GM18861 (cell line): Measurements from ENCODE around the gene PSMB7.

Source experiments
- ATAC-seq: cut with Tn5 transposase; IDR thresholded peaks from one replicate; pipeline ENCODE4 v1.9.1; 2021; ENCODE audit not compliant: unreplicated experiment

Gene PSMB7

DNA sequence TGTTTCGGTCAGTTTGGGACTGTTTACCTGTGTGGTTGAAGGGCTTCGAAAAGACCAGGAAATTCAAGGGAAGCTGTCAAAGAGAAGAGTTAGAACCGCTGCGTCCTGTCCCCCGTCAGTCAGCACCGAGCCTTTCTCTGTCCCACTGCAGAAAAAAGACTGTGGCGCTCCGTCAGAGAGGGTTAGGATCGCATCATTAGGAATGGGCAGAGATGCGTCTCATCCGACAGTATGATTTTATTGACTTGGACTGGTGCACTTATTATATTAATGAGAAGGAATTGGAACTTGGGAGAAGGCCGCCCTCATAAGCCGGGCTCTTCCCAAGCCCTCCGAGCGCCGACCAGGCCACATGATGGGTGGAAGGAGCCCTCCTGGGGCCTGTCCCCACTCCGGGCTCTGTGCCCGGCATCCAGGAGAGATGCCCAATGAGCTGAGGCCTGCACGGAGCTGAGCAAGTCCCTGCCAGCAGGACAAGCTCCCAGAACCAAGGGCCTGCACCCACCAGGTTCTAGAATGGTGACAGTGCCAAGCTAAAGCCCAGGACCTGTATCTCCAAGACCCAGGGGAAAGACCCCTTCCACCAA lies 85.9 kb downstream of the PSMB7 start:
- no peak for ATAC-seq

DNA sequence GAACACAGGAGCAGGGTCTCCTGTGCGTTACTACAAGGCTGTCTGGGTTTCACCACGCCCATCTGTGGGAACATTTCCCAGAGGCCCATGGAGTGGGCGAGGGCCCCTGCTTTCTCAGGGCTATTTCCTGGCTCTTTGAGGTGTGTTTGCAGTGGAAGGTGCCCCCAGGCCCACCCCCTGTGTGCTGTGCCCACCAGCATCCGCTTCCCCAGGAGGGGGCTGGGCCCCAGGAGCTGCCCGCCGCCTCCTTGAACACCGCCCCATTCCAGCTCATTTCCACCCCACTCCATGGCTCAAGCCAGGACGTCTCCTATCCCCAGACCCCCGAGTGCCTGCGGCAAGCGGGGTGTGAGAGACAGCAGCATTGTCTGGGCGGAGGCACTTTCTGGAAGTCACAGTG lies 87.0 kb downstream of the PSMB7 start:
- ATAC-seq, result no peak

DNA sequence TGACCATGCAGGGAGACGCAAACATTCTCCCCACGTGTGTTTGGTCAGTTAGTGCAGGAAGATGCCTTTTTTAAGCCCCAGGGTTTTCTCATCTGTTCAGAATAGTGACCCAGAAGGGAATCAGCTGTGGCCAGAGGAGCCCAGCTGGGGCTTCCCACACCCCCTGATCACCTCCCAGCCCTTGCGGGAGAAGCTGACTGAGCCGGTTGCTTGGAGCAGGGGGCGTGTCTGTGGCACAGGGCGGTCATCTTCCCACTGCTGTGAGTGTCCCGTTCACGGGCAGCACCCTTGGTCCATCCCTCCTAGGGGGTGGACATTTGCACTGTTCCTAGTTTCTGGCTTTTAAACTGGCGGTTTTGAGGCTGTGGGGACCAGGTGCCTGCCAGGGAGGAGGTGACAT lies 87.8 kb downstream of the PSMB7 start:
- ATAC-seq, result no peak

DNA sequence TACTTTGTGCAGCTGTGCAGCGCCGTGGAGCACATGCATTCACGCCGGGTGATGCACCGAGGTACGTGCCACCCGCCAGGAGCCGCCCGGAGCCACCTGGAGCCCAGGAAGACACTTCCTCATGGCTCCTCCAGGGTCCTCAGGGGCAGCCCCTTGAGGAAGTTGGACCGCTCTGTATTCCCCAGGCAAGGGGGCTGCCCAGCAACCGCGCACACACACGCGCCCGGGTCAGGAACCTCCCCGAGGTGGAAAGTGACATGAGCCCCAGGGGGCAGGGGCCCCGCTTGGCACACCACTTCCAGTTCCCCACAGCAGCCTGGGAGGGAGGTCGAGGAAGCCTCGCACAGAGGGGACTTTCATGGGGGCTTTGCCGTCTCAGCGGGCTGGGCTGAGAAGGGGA lies 88.9 kb downstream of the PSMB7 start:
- no peak for ATAC-seq

DNA sequence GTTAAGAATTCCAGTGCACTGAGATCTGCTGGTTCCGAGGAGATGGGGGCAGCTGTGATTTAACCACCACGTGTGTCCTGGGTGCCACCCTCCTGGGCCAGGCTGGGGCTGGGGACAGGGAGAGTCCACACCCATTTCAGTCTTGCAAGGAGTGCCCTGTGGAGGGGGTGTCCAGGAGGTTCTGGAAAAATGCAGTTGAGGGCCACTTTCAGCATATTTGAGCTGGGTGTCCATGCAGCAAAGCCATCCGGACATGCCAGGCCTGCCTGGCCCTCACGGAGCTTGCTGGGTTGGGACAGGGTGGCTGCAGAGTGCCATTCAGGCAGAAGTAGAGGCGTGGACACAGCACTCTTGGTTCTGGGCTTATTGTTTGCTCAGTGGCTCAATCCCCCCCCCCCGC lies 89.4 kb downstream of the PSMB7 start:
- ATAC-seq, result no peak

DNA sequence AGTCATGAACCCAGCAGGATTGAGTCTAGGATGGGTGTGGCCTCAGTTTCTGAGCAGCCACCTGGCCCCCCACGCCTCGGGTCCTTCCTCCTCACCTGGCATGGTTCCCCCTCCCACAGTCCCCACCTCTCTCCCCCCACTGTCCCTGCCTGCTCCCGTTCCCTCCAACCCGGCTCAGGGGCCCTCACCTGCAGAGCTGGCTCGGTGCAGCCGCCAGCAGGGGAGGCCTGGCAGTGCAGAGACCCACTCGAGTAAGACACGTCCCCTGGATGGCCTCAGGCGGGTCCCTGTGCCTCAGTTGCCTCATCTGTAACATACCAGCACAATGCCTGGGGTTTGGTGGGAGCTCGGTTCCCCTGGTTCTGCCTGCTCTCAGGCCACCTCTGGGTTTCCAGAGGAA lies 91.3 kb downstream of the PSMB7 start:
- no peak for ATAC-seq

DNA sequence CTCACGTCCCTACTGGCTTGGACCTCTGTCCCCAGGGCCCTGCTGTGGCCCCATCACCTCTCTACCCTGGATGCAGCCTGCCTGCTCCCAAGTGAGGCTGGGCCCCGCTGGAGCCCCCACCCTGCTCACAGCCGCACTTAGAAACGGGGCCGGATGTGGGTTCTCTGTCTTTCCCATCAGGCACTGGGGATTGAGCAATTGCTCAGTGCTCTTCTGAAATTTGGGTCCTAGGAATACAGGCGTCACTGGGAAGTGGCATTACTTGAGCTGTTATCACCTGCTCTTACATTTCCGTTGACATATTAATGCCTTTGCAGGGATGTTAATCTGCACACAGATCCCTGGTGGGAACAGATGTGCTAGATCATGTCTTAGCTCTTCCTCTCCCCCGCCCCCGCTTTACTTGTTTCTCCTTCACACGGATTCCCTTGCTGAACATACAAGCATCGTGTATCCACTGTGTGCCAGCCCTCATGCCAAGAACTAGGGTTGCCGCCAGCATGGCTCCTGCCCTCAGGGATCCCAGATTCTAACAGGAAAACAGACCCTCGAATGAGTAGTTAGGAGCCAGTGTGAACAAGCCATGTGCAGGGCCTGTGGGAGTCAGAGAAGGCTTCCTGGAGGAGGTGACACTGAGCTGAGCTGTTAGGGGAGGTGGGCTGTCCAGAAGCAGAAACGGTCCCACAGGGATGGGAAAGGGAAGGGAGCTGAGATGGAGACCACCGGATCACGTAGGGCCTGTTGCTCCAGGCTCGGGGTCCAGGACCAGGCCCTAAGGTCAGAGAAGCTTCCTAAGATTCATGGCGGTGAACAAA lies 92.4 kb downstream of the PSMB7 start:
- ATAC-seq, result no peak

DNA sequence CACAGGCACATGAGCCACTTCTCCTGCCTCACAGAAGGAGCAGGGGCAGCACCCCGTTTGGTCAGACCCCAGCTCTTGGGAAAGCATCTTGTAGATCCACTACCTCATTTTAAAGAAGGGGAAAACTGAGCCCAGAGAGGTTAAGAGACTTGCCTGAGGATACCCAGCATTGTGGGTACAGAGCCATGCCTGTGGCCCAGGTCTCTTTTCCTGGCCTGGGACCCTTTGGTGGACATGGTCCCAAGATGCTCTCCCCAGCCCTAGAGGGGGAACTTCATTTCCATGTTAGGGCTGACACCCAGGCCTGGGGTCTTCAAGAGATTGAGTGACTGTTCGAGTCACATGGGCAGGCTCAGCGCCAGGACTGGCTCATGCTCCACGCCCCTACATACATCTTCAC lies 93.3 kb downstream of the PSMB7 start:
- ATAC-seq, result no peak

DNA sequence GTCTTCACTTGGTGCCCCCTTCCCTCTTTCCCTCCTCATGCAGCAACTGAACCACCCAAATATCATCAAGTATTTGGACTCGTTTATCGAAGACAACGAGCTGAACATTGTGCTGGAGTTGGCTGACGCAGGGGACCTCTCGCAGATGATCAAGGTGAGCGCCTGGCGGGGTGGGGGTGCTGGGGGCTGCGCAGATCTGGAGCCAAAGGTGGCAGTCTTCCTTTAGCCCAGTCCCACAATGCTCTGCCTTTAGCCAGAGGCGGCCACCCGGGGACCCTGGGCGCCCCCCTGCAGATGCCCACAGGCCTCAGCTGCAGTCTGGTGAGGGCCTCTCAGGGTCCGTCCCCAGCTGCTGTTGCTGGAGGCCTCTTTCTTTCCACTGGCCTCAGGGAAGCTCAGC lies 93.8 kb downstream of the PSMB7 start:
- ATAC-seq, result no peak

DNA sequence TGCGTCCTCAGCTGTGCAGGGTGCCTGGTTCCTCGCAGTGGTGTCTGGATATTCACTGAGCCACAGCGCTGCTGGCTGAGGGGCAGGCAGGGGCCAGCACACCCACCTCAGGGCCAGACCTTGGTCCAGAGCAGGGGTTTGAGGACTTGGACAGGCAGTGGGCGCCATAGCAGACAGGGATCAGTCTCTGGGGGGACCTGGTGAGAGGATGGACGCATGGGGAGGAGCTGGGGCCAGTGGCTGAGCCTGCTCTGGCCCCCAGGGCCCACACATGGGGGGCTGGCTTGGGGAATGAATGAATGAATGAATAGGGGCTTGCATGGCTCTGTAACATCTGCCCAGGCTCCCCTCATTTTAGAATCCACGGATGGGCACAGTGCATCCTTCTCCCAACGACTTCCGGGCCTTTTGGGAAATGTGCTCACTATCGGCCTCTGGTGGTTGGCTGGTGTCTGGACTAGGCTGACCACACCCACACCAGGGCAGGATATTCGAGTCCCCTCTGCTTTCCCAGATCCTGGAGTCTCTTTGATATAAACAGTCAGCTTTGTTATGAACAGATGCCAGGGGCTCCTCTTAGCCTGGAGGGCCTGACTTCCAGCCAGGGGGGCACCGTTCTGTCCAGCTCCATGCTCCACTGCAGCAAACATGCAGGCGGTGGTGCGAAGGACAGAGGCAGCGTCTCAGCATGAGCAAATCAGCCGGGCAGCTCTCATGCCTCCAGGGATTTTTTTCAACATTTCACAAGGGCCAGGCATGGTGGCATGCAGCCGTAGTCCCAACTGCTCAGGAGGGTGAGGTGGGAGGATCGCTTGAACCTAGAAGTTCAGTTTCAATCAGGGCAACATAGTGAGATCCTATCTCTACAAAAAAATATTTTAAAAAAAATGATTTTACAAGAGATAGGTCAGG lies 94.9 kb downstream of the PSMB7 start:
- no peak for ATAC-seq

DNA sequence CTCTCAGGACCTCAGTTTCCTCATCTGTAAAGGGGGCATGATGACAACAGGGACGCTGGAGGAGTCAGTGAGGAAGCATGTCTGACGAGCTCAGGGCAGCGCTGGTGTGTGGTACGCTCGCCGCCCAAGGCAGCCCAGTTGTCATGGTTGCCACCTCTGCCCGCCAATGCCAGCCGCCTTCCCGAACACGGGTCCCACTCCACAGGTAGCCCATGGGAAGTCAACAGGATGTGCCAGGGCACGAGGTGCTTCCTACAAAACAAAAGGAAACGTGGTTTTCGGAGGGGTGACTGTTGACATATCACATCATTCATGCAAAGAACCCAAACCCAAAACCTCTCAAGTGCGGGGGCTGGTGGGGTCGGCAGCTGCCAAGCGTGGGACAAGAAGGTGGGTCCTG lies 99.4 kb downstream of the PSMB7 start:
- ATAC-seq, result no peak

DNA sequence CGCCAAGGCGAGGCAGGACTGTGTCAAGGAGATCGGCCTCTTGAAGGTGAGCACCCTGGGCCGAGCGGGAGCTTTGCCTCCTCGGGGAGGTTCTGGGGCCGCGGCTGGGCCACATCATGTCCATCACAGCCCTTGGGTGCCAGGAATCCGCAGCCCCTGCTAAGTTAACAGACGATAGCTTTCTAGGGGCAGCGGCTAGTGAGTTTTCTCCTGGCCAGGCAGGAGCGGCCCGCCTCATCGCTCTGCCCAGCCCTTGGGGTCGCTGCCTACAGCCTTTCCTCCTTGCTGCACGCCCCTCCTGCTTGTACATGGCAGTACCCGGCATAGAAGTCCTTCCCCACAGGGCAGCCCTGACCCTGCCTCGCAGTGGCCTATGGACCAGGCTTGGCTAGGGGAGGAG lies 101.3 kb downstream of the PSMB7 start:
- no peak for ATAC-seq

DNA sequence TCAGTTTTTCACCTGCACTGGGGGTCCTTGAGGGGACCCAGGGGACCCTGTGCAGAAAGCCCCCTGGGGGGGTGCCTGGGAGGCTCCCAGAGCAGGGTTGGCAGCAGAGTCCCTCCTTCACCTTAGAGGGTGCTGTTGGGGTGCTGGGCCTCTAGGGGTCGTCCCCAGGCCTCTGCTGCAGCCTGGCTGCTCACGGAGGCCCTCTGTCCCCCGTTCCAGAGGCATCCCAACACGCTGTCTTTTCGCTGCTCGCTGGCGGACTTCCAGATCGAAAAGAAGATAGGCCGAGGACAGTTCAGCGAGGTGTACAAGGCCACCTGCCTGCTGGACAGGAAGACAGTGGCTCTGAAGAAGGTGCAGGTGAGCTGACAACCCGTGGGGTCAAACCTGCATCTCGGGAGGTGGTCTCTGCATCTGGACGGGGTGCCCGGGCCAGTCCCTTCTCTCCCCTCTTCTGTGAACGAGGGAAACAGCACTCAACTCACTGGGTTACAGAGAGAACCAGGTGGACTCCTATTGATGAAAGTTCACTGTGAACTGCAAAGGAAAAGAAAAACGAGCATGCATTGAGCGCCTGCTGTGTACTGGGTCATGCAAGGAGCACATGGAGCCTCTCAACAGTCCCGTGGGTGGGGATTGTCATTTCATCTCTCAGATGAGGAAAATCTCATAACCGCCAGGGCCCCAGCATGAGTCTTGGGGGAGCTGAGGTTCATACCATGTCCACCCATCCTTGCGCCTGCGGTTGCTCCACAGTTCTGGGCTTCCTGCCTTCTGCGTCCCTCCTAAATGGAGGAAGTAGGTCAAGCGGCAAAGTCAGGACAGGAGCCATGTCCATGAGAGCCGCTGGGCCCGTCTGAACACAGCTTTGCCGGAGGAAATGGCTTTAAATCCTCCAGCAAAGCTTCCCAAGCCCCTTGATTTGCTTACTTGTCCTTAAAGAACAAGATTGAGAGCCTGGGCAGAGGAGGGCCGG lies 102.7 kb downstream of the PSMB7 start:
- no peak for ATAC-seq

DNA sequence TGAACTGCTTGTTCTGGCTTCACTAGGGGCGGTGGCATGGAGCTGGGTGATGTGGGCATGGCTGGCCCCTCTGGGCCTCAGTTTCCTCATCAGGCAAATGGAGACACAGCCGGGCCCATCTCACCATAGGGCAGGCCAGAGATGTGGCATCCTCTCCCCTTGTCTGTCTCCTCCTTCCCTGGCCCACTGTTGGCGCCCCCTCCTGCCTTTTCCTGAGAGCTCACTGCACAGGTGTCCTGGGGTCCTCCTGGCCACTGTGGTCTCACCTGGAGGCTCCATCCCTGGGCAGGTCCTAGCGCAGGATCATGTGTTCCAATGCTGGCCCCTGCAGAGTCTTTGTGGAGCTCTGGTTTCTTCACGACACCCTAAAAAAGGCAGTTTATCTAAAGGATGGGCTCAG lies 104.0 kb downstream of the PSMB7 start:
- no peak for ATAC-seq

DNA sequence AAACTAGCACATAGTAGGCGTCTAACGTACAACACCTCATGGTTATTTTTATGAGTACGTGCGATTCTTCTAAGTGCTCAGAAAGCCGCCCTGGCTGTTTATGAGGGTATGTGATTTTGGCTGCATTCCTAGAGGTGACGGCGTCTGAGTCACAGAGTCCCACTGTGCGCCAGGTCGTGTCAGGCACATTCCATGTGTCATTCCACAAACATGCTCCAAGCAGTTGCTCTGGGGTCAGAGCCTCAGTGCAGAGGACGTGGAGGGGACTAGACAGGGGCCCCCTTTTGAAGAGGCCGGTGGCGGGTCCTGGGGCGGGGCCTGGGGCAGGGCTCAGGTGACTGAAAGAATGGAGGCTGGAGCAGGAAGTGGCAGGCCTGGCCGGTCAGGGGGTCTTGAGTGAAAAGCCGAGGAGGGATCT lies 105.6 kb downstream of the PSMB7 start:
- ATAC-seq, result no peak

DNA sequence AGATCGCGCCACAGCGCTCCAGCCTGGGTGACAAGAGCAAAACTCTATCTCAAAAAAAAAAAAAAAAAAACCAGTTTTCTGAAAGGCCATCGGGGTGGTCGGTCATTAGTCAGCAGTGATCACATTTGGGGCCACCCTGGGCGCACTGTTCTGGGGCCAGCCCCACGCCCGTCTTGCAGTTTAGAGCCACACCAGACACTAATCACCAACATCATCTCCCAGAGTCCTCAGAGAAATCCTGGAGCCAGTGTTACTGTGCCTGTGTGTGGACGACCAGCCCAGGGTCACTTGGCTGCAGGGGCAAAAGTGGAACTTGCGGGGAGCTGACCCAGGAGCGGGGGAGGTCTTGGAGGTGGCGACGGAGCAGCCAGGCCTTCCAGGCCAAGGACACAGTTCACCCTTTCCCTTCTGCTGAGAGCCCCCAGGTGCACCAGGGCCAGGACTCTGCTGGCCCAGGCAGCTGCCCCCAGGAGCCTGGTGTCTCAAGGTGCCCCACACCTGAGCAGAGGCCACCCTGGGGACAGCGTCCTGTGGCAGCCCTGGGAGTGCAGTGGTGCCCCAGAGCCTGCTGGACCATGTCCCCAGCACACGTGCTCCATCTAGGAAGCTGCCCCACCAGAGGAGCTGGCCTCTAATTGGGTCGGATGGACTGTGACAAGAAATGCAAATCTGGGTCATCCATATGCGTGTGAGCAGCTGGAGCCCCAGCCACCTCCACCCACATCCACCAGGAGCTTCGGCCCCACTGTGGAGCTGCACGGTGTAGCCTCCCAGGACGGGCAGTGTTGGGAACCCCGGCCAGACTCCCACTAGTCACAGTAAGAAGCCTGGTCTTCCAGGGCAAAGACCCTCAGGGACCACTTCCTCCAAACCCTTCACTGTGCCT lies 106.4 kb downstream of the PSMB7 start:
- no peak for ATAC-seq

DNA sequence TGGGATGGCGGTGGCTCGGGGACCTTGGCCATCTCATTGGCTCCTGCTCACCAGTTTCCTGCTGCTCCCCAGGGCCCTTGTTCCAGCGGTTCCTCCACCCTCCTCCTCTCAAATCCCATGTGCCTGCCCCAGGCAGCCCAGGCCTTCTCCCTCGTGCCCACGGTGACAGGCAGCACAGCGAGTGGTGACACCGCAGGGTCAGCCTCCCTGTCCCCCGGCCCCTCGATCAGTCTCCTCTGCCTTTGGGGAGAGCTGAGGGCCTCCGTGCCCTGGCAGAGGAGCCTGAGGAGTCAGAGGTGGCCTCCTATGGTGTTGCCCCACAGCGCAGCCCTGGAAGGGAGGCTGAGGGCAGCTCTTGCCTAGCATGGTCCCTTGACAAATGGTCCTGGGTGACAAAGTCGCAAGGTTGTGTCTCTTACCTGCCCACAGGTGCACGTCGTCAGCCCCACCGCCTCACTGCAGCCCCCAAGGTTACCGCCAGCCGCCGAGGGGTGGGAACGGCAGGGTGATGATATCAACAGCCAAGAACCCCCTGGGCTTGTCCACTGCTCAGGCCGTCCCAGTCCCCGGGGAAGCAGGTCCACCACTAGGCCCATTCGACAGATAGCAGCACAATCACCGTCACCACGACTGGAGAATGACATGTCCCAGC lies 107.7 kb downstream of the PSMB7 start:
- no peak for ATAC-seq

DNA sequence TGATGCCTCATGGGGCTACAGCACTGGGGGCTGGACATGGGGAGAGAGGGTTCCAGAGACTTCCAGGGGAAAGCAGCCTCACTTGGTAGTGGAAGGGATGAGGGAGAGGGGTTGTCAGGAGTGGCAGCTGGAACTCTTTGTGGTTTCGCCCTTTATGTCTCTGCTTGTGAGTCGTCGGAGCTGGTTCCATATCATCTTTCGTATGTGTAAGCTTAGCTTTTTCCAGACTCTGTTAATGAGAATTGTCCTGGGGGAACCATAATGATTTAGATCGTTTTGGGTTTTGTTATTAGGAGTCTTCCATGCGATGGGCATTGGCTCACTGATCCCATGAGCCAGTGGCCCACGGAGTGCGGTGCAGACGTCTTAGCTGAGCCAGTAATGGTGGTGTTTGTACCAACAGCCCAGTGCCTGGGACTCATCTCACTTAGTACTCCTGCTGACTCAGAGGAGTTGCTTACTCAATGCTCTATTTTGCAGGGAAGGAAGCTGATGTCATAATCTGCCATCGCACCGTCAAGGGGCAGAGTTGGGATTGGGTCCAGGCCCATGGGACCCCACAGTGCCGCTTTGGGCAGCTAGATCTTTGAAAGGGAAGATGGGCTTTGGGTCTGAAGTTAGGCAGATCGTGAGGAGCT lies 109.0 kb downstream of the PSMB7 start:
- no peak for ATAC-seq

DNA sequence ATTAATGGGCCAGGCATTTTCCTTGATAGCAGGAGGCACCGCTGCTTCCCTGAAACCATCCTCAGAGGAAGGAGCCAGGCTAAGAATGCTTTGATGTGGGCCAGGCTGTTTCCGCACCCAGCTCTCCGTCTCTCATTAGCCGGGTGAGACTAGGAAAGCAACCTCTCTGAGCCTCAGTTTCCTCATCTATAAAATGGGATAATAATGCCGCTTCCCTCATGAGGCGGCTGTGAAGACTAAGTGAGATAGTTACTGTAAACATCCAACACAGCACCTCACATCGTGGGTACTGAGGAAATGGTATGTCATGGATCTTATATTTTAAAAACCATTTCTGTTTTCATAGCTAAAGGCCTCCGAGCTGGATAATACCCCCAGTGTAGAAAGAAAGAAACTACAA lies 111.0 kb downstream of the PSMB7 start:
- ATAC-seq, result no peak
